Measurements from ENCODE around the gene GADL1.

DNA sequence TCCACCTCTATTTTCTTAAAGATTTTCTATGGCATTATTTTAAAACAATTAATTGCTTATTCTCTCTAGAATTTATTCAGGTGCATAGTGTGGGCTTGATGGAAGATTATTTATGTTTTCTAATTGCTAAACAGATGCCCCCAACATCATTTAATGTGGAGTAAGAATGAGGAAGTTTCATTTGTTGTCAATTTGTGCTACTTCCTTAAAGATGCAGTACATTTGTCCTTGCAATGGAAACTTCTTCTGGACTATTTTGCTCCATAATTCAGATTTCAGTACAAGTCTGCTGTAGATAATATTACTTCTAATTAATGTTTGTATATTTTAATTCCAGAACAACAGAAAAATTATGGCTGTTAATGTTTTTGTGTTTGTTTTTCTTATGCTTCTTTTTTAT lies 183.3 kb downstream of the GADL1 start:
- TF ChIP-seq CTCF (IDR thresholded peaks at IDR 0.05; ENCODE audit: low read length) (no peak), EZH2 (IDR thresholded peaks at IDR 0.05; ENCODE audit: borderline replicate concordance, low read length) (no peak)

Measured in OCI-LY1 (cell line).